ENCODE results near the gene TMPRSS2.
A peak's percentile ranks its signal among the peaks of the same experiment; 100 is the strongest.

Gene TMPRSS2

GRCh38 chr21:41507521-41508414 lies at the start of gene TMPRSS2:
Gene TMPRSS2 (minus strand): TSS chr21:41508158. CDS start chr21:41498133, 10,025 bp downstream.
- Histone ChIP-seq H3K27ac (peak within 1 kb of the TSS in 5 of 21 experiments; percentile 19 to 32 (median 25)), H3K4me3 (peak within 1 kb of the TSS in 5 of 7 experiments; percentile 6 to 34 (median 23))

- no peak overlapping the region for H3K4me3 ChIP-seq
- H3K27ac ChIP-seq, result no peak overlapping the region
Measured at GRCh38 chr21:41555057-41555456, 47.1 kb upstream of the TMPRSS2 start.

- Histone ChIP-seq H3K27ac (no peak overlapping the region), H3K4me3 (no peak overlapping the region)
Measured at GRCh38 chr21:41552254-41552653, 44.3 kb upstream of the TMPRSS2 start.

- Histone ChIP-seq H3K4me3 (no peak overlapping the region), H3K27ac (no peak overlapping the region)
Measured at GRCh38 chr21:41548781-41549180, 40.8 kb upstream of the TMPRSS2 start.

GRCh38 chr21:41547111-41547510 lies 39.2 kb upstream of the TMPRSS2 start:
- Histone ChIP-seq H3K27ac (no peak overlapping the region), H3K4me3 (no peak overlapping the region)

GRCh38 chr21:41545500-41546359 lies 37.8 kb upstream of the TMPRSS2 start:
- no peak overlapping the region for H3K27ac ChIP-seq
- no peak overlapping the region for H3K4me3 ChIP-seq

GRCh38 chr21:41542727-41543126 lies 34.8 kb upstream of the TMPRSS2 start:
- Histone ChIP-seq H3K4me3 (no peak overlapping the region), H3K27ac (no peak overlapping the region)

- H3K4me3 ChIP-seq, result no peak overlapping the region
- no peak overlapping the region for H3K27ac ChIP-seq
Measured at GRCh38 chr21:41537356-41537755, 29.4 kb upstream of the TMPRSS2 start.

GRCh38 chr21:41536827-41537103 lies 28.8 kb upstream of the TMPRSS2 start:
- Histone ChIP-seq H3K4me3 (no peak overlapping the region), H3K27ac (no peak overlapping the region)

GRCh38 chr21:41536076-41536826 lies 28.3 kb upstream of the TMPRSS2 start:
- Histone ChIP-seq H3K27ac (no peak overlapping the region), H3K4me3 (no peak overlapping the region)

GRCh38 chr21:41530366-41530765 lies 22.4 kb upstream of the TMPRSS2 start:
- H3K27ac ChIP-seq, result no peak overlapping the region
- no peak overlapping the region for H3K4me3 ChIP-seq

- Histone ChIP-seq H3K27ac (no peak overlapping the region), H3K4me3 (no peak overlapping the region)
Measured at GRCh38 chr21:41529769-41530168, 21.8 kb upstream of the TMPRSS2 start.

GRCh38 chr21:41526478-41527087 lies 18.6 kb upstream of the TMPRSS2 start:
- H3K27ac ChIP-seq, result no peak overlapping the region
- H3K4me3 ChIP-seq, result no peak overlapping the region

GRCh38 chr21:41523175-41523574 lies 15.2 kb upstream of the TMPRSS2 start:
- Histone ChIP-seq H3K27ac (no peak overlapping the region), H3K4me3 (no peak overlapping the region)

GRCh38 chr21:41521489-41522027 lies 13.6 kb upstream of the TMPRSS2 start:
- Histone ChIP-seq H3K27ac (no peak overlapping the region), H3K4me3 (no peak overlapping the region)

- H3K27ac ChIP-seq, result no peak overlapping the region
Measured at GRCh38 chr21:41520560-41521442, 12.8 kb upstream of the TMPRSS2 start.

GRCh38 chr21:41519806-41520559 lies 12.0 kb upstream of the TMPRSS2 start:
- no peak overlapping the region for H3K27ac ChIP-seq
- H3K4me3 ChIP-seq, result no peak overlapping the region

More at GRCh38 chr21:41520560-41521442, 12.8 kb upstream of the TMPRSS2 start:
- H3K4me3 ChIP-seq, result no peak overlapping the region

GRCh38 chr21:41518757-41519156 lies 10.8 kb upstream of the TMPRSS2 start:
- no peak overlapping the region for H3K4me3 ChIP-seq
- H3K27ac ChIP-seq, result no peak overlapping the region

Data from skin epidermis (tissue), 12 donors.